Activated CD4-positive, CD25-positive, alpha-beta regulatory T cell (primary cell): ENCODE measurements around the gene SH2D1A.
A peak's percentile ranks its signal among the peaks of the same experiment; 100 is the strongest.
"Not testable (repeated sequence)": the region's sequence is repeated elsewhere in the genome, so short reads cannot be mapped to it uniquely, and the experiment has no call there.

Source experiments
- DNase-seq, 4 experiments: peaks; one replicate each; lab custom pipeline; 2025; lab: John Stamatoyannopoulos, UW

Gene SH2D1A

DNA sequence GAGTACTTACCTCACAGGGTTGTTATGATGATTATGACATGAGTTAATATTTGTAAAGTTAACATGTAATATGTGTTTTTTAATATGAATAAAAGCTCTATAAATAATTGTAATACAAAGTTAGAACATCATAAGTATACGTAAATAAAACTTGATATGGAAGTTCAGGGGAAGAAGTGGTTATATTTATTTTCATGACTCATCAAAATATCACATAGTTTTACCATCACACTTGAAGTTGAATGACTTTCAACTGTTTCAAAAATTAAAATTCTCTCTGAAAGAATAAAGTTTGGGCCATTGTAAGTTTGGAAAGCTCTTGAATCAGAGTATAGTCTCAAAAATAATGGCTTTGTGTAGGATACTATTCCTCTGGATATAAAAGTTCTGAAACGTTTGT lies 8.3 kb downstream of the SH2D1A start:
- DNase-seq: no peak

DNA sequence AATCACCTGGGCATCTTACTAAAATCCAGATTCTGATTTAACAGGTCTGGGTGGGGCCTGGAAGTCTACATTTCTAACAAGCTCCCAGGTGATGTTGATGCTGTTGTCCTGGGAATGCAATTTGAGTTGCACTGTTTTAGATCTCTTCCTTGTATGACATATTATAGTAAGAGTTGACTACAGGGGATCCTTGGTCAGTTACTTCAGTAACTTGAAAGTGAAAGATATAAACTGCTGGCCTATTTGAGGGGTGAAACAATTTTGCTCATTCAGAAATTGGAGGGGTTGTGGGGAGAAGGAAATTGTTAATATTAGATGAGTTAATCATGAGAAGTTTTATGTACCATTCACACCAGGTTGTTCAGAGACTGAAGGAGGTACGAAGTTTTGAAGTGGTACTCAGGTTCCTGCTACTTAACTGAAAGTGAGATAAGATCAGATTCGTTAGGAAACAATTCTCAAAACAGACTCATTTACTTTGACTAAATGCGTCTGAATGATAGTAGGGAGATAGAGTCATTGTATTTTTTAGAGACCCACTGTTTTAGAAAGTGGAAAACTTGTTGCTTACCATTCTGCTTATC lies 12.5 kb downstream of the SH2D1A start:
- no peak for DNase-seq

DNA sequence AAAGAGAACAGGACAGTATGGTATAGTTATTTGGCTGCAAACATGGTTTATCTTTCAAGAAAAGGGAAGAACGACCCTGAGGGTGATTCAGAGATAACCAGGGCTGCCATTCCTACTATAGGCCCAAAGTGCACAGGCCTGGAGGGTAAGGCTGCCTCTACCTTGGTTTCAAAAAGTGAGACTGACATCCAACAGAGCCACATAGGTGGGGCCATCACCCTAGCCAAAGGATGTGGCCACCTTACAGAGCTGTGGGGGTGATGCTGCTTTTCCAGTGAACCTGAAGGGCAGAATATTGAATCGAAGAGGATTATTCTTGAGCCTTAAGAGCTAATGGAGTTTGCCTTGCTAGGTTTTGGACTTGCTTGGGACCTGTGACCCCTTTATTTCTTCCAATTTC lies 15.7 kb downstream of the SH2D1A start:
- DNase-seq: no peak

DNA sequence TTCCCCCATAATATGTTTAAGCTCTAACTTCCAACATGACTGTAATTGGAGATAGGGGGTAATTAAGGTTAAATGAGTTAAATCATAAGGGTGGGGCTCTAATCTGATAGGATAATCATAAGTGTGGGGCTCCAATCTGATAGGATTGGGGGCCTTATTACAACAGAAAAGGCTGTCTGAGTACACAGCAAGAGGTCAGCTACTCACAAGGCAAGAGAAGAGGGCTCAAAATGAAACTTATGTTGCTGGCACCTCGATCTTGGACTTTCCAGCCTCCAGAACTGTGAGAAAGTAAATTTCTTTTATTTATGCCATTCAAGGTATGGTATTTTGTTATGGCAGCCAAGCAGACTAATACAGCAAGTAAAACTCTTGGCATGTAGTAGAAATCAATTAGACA lies 16.4 kb downstream of the SH2D1A start:
- DNase-seq: no peak

DNA sequence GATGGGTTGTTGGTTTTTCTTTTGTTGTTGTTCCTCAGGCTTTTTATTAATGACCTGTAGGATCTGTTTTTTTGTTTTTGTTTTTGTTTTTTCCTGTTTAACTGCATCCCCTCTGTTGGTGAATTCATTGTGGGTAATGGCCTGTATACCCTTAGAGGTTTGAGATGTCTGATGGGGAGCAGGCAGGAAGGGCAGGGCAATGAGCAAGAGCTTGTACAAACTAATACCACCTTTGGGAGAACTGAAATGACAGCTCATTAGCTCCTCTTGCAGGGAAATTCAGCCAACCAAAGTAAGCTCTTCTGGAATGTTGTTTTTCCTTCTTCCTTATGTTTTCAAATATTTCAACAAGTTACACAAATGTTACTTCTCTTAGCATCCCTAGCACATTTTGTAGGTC lies 23.4 kb downstream of the SH2D1A start:
- DNase-seq: no peak

DNA sequence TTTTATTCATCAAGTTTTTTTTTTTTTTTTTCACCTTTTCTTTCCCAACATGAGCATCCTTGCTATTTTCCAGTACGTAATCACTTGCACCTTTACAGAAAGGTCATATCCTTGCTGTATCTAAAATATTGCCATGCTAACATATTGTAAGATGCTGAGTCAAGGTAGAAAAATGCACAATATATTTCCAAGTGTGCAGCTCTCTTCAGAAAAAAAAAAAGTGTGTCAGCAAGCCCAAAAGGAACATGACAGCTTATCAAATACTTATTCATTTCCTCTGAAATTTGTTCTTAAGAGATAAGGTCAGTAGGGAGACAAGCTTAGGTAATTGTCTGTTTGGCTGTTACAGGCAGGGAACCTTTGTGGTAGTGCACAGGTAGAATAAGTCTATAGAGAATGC lies 27.0 kb downstream of the SH2D1A start:
- DNase-seq: no peak

DNA sequence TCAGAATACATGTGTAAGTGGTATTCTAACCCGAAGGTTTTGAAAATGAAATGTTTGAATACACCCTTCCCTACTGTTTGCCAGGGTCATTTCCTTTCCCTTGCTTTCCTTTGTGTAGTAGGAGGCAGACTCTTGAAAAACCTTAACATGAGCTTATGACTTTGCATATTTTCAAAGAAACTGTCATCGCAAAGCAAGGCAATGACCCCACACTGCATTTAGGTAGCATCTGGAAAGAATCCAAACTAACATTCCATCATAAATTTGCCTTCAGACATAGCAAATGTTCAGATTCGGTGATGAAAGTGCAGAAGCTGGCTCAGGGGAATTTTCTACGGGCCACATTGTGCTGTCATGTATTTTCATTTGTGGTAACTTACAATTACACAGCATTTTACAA lies 32.3 kb downstream of the SH2D1A start:
- DNase-seq: no peak

DNA sequence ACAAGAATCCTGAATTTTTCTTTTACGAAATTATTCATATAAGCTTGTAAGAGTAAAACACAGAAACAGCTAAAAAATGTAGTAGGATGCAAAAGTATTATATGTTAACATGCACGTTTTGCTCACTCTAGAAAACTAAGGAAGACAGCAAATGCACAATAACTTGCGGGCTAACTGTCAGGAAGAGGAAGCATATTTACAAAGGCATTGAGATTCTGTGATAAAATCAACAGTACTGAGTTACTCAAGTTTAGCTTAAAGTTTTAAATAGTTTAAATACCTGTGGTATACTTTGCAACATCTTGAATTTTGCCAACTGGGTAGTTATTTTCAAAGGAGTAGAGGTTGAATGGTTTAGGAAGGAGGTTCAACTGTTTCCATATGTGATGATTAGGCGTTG lies 37.0 kb downstream of the SH2D1A start:
- DNase-seq: no peak

DNA sequence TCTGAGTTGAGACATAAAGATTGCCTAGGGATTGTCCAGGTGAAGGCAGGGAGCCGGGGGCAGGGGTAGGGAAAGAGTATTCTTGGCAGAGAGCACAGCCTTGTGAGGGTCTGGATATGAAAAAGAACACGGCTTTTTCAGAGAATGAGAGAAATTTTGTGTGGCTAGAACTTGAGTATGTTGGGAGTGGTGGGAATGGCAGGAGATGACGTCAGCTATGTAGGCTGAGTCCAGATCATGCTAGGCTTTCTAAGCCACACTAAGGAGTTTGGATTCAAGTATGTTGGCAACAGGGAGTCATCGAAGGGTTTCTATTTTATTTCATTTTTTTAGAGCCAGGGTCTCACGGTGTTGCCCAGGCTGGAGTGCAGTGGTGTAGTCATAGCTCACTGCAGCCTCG lies 40.0 kb downstream of the SH2D1A start:
- DNase-seq: no peak

DNA sequence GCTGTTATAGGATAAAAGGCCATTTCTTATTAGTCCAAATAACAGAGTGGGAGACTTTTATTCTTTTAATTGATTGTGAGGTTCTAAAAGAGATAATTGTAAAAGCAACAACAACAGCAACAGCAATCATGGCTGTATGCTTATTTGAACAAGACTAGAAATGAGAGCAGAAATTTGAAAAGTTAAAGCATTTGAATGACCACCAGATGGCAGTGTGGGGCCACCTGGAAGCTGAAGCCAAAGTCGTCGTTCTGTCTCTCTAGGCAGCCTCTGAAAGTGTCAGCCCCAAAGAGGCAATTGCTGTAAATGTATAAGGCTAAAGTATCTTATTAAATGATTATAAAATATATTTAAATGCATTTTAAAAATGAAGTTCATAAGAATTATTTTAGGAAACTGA lies 42.2 kb downstream of the SH2D1A start:
- DNase-seq: peak; percentile 8 to 23 (median 10)

DNA sequence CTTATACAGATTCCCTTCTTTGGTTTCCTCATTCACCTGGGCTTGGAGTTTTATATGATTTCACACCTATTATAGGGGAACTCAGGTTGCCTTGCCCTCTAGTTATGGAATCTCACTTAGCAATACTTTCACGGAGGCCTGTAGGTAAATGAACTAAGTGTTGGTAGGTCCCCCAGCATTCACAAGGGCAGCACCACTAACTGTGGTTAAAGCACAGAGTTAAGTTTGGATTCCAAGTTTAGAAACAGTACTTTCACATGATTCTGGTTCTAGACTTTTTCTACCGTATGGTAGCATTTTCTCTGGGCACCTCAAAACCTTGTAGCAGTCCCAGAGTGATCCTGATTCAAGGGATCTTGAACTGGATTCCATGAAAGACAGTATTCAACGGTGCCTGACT lies 46.4 kb downstream of the SH2D1A start:
- DNase-seq: no peak

DNA sequence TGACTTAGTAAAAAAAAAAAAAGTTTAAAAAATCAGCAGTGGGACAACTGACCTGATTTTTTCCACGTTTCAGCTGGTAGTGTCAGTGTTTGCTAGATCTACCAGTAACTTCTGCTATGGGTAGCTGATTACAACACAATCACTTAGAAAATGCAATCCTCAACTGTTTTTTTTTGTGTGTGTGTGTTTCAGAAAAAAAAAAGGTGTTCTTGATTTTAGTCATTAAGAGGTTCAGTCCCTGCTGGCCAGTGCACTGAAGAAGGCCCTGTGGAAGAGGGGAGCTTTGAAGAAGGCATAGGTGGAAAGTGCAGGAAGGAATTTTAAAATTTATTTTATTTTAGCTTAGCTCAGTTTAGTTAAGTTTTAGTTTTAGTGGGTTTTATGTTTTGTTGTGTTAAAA lies 46.9 kb downstream of the SH2D1A start:
- DNase-seq: no peak

DNA sequence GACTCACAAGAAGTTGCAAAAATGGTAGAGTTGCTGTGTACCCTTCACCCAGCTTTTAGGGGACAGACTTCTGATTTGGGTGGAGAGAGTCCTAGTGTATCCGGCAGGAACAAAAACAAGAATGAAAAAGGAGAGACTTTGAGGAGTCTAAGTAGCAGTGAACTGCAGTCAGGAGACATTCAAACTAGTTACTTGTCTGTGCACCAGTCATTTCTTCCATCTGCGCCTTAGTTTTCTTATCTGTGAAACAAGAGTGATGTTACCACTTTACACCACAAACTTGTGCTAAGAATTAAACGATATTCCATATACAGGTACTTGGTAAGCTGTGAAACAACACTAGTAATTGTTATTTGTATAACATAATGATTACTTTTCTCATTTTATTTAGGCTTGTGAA lies 47.3 kb downstream of the SH2D1A start:
- no peak for DNase-seq

DNA sequence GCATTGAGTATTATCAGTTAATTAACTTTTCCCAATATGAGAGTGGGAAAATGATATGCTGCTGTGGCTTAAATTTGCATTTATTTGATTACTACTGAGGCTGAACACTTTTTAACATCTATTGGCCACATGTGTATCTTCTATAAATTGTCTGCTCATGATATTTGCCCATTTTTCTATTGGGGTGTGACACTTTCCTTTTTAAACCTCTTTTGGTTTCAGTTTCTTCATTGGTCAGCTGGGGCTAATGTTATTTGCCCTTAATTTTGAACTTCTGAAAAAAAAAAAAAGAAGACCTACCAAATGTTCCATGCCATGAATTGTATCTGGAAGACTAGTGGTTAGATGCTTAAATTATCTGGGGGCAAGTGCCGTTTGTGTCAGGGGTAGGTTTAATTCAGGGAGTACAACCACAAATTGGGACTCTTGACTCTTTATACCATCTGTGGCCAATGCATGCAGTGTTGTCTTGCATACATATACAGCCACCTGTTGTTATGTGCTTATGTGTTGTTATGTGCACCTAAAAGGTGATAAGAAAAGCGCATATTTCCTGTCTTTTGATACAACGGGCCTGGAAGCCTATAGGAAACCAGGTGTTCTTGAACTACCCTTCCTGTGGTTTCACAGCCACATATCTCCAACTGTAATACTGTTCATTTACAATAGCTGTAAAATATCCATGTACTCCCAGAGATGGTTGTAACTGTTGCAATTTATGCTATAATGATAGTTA lies 49.0 kb downstream of the SH2D1A start:
- no peak for DNase-seq

DNA sequence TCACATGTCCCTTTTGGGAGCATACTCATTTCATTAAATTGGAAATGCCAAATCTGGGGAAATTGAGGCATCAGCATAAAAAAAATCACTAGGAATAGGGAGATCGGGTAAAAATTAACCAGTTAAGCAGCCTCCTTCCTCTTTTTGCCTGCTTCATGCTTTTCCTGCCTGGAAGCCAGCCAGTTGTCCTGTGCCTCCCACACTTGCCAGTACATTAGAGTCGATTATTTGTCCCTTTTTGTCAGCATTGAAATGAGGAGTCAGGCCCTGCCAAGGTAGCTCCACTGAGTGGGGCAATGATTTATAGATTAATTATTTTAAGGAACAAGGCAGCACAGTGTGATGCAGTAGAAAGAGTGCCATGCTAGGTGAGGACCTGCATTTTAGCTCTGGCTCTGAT lies 55.3 kb downstream of the SH2D1A start:
- no peak for DNase-seq

DNA sequence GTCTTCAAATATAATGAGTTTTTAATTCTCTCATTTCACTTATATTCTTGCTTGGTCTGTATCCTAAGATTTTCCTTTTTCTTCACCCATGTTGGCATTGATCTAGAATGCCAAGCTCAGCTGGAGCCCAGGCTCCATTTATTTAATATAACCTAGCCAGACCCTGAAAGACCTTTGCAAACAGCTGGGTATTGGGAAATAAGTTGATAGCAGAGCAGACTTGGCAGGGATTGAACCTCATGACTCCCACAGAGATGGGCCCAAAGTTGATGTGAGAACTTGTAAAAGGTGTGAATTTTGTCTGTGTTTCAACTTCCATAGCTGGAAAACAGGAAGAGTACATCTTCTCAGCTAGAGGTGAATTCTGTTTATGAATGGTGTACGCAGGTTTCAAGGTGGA lies 59.5 kb downstream of the SH2D1A start:
- DNase-seq: no peak

DNA sequence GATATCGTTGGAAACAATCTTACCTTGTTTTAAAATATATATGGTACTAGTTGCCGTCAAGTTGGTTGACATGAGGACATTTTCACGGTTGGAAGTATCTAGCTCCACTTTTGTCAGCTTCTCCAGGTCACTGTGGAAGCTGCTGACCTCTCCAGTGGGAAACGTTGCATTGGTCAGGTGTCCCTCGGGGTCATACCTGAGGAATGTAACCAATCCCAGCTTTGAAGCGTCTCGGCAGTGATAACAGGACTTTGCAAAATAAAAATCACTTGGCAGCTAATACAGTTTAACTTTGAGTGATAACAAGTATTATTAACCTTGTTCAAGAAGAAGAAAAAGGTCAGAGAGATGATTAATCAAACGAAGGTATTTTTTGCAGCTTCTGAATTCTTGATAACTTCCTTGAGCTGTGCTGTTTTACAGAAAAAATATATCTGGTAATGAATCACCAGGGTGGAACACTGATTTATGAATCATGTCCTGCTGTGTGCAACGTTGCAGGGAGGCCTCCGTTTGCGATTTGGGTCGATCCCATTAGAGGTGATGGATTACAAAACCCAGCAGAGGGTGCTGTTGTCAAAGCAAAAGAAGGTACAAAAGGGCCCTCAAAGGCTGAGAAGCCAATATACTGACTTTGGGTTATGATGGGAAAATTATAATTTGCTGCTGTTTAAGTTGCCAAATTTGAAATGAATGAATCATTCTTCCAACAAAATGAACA lies 60.1 kb downstream of the SH2D1A start:
- peak in 3 of 4 experiments; percentile 8 to 35 (median 18) for DNase-seq

DNA sequence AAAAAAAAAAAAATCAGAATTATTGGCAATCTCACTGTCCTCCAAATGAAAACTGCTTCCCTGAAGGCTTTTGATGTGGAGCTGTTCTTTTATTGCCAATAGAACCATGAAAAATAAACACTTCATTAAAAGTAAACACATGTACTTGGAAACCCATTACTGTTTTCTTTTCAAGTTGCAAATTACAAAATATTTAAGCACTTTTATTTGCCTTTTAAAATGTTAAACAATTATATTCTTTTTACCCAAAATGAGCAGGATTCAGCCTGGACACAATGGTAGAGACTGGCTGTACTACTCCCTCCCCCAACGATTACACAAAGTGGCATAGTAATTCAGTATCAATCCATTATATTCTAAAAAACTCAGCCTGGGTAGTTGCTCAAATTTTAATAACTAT lies 60.9 kb downstream of the SH2D1A start:
- no peak for DNase-seq

DNA sequence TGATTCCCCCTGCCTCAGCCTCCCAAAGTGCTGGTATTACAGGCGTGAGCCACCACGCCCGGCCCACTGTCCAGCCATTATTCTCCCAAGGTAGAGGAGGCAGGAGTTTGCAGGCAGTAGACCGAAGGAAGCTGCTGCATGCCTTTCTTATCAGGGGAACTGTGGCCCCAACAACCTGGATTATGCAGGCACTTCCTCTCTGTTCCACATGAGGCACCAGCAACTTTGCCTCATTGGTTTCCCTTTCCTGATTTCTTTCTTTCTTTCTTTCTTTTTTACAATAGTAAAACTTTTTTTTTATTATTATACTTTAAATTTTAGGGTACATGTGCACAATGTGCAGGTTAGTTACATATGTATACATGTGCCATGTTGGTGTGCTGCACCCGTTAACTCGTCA lies 62.0 kb downstream of the SH2D1A start:
- not testable (repeated sequence) for DNase-seq

DNA sequence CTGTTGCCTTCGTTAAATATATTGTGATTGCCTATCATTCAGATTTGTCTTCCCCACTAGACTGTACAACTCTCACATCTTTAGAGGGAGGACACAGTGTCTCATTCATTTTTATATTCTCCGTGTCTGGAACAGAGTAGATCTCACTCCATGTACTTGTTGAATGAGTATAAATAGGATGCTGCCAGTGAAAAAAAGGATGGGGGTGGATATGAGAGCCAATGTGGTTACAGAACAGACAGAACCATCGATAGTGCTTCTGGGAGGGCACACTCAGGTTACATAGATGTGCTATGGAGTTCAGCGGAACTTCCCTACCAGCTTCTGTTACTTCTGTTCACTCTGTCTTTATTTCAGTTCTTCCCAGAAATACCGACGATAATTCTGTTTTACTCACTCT lies 66.9 kb downstream of the SH2D1A start:
- no peak for DNase-seq

DNA sequence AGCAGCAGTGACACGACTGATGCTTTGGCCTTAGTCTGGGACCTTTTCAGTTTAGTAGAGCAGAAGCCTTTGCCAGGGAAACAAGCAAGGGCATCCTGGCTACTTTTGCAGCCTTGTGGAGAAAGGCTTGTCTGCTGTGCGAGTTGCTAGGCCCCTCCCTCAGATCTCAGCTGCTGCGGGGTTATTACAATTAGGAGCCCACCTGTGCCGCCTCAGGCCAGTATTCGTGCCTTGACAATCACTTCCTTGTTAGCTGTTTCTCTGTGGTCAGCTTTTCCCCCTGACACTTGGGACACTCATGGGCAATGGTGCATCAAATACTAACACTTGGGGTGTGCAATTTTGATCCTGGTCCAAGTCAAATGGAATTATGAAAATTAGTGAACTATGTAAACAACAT lies 67.9 kb downstream of the SH2D1A start:
- DNase-seq: no peak

DNA sequence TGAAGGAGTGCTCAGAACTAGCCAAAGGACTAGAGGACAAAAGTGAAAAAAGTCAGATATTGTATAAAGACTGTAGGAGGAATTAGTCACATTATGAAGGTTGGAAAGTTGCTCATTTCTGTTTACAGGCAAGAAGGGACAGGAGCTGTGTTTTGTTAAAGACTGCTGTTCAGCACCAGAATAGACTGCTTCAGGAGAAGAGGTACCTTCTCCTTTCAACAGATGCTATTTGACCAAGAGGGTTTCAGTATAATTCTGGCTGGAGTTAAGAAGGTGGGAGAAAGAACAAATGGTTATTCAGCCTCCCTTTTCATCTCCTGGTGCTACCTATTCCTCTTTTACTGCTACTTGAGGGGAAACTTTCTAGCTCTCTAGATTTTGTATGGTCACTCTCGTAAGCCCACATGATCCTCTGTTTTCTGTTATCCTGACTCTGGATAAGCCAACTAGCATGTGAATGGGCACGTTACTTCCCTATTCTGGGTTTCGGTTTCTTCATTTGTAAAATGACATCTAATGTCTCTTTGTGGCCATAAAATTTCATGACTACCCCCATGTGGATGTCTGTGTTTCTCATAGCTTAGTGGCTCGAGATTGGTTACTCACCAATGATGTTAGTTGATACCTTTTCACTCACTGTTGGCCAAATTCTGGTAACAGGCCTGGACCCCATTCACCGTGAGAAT lies 68.9 kb downstream of the SH2D1A start:
- DNase-seq: no peak
